Activated CD4-positive, CD25-positive, alpha-beta regulatory T cell (primary cell): Measurements from ENCODE around the gene DDX25.

ENCODE experiments used
- DNase-seq, 4 experiments: peaks; one replicate each; lab custom pipeline; 2025; lab: John Stamatoyannopoulos, UW

DDX25 gene

GRCh38 chr11:125935618-125936199 is 31.4 kb downstream of the DDX25 start:
- DNase-seq = no peak

GRCh38 chr11:125938418-125938817 is 34.1 kb downstream of the DDX25 start:
- no peak for DNase-seq

- DNase-seq = no peak
Observed at GRCh38 chr11:125939081-125939521, 34.8 kb downstream of the DDX25 start.

- DNase-seq = no peak
Observed at GRCh38 chr11:125940145-125940544, 35.8 kb downstream of the DDX25 start.

GRCh38 chr11:125941267-125941618 is 36.9 kb downstream of the DDX25 start:
- DNase-seq = no peak

GRCh38 chr11:125941619-125942611 is 37.6 kb downstream of the DDX25 start:
- no peak for DNase-seq

- DNase-seq = no peak
Observed at GRCh38 chr11:125942771-125943428, 38.6 kb downstream of the DDX25 start.

- no peak for DNase-seq
Observed at GRCh38 chr11:125943661-125944349, 39.5 kb downstream of the DDX25 start.

GRCh38 chr11:125944350-125945010 is 40.2 kb downstream of the DDX25 start:
- no peak for DNase-seq

GRCh38 chr11:125945011-125945796 is 40.9 kb downstream of the DDX25 start:
- DNase-seq = no peak

GRCh38 chr11:125945797-125946520 is 41.7 kb downstream of the DDX25 start, which contains the start of gene VSIG10L2:
TSS of gene VSIG10L2 (plus strand) at chr11:125946044. CDS start at chr11:125946056, 12 bp downstream.
- DNase-seq = no peak

- DNase-seq = no peak
Observed at GRCh38 chr11:125946712-125947418, 42.6 kb downstream of the DDX25 start.

- DNase-seq = no peak
Observed at GRCh38 chr11:125947419-125948277, 43.3 kb downstream of the DDX25 start.

- DNase-seq = no peak
Observed at GRCh38 chr11:125948278-125949051, 44.2 kb downstream of the DDX25 start.

- no peak for DNase-seq
Observed at GRCh38 chr11:125949271-125950177, 45.2 kb downstream of the DDX25 start.

- no peak for DNase-seq
Observed at GRCh38 chr11:125950178-125950490, 45.8 kb downstream of the DDX25 start.
